Hematopoietic multipotent progenitor cell treated with erythropoietin and hydrocortisone succinate and interleukin-3 and kit ligand, for 6 days (in vitro differentiated cells): ENCODE measurements around the gene NLK.

Experiments
- DNase-seq: peaks from one replicate; pipeline ENCODE4 v3.0.0-alpha.2; 2015

NLK gene

DNA sequence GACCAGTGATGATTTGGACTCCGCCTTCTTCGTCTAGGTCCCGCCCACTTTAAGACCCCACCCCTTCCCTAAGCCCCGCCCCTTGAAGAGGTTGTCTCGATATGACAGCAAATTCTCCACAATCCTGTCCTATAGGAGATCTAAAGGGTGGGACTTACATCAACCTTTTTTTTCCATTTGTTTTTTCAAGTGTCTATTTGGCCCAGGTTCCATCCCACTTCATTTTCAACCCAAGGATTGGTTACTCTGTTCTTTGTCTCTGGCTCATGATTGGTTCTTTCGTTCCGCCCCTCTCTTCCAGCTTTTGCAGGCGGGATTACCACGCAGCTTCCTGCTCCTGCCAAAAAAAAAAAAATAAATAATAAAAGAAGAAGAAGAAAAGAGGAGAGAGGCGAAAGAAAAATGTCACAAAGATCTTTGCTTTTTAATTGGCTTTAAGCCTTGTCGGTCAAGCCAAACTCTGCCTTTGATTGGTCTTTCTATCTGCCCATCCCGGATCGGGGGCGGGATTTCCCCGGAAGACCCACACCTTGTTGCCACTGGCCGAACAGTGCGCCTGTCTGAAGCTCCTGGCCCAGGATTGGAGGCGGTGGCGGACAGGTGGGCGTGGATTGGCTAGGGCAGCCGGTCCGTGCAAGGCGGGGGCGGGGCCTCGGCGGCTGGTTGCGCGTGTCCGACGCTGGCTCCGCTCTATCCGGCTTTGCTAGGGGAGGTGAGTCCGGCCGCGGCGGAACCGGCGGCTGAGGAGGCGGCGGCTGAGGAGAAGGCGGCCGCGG, 1.2 kb upstream of the NLK start:
- peak; percentile 100 for DNase-seq

DNA sequence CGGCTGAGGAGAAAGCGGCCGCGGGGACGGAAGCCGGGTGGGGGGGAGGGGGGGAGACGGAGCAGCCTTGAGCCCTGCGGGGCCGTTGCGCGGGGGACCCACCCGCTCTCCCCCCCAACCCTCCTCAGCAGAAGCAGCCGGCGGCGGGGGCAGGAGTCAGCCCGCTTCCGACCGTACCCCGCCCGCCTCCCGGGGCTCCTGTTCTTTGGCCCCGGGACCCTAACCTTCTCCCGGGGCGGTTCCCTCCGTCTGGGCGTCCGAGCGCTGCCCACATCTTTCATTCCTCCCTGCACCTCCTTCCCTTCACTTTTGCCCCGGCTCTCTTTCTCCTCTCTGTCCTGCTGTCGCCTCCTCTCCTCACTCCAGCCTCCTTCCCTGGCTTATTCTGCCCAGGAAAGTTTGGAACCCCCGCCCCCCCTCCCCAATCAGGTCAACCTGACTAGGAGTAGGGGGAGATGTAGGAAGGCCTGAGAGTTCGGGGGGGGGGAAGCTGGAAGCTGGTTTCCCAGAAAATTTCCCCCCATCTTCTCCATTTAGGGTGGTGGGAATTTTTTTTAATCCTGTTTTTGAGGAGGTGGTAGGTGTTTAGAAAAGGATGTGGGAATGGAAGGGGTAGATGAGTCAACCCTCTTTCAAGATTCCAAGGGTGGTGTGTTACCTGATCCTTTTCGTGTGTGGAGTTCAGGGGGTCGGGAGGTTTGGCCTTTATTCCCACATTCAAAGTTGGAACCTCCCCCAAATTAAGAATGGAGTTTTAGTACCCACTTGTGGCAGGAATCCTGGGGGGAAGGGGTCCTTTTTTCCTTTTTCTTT, 427 bp upstream of the NLK start:
- no peak for DNase-seq

DNA sequence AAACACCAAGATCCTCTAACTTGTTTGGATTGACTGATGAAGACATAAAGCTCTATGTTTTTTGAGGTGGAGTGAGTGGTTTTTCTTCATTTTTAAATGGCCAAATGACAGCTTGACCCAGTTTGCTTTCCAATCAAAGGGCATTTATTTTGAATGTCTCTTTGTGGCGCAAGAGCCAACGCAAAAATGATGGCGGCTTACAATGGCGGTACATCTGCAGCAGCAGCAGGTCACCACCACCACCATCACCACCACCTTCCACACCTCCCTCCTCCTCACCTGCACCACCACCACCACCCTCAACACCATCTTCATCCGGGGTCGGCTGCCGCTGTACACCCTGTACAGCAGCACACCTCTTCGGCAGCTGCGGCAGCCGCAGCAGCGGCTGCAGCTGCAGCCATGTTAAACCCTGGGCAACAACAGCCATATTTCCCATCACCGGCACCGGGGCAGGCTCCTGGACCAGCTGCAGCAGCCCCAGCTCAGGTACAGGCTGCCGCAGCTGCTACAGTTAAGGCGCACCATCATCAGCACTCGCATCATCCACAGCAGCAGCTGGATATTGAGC, 329 bp downstream of the NLK start:
- no peak for DNase-seq

DNA sequence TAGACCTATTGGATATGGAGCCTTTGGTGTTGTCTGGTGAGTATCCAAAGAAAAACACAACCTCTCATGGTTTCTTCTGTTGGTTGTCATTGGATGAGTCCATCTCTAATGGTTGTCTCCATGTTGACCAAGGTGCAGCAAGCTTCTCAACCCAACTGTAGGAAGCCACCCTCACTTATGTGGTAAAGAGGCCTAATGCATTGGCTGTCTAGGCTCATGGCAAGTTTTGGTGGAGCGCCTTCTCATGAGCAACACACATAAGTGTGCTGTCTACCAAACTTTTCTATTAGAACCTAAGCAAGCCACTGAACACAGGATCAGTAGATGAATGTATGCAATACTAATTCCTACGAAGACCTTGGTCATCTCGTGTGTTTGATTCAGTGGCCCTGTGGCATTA, 819 bp downstream of the NLK start:
- peak; percentile 36 for DNase-seq

DNA sequence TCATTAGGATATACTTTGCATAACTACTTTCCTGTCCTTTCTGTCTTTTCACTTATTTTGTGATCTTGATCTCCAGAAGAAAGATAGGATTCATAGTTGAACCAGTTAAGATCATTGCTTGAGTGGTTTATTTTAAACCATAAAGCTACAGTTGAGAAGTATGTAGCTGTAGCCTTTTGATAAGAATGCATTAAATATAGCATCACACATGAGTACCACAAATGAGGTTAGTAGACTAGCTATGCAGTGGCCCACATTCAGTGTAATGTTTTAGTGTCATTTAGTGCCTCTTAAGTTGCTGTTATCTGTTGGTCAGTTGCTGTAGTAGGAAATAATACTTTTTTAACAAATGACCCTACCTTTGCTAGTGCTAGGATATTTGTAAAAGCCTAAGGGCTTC, 1.3 kb downstream of the NLK start:
- peak; percentile 72 for DNase-seq

DNA sequence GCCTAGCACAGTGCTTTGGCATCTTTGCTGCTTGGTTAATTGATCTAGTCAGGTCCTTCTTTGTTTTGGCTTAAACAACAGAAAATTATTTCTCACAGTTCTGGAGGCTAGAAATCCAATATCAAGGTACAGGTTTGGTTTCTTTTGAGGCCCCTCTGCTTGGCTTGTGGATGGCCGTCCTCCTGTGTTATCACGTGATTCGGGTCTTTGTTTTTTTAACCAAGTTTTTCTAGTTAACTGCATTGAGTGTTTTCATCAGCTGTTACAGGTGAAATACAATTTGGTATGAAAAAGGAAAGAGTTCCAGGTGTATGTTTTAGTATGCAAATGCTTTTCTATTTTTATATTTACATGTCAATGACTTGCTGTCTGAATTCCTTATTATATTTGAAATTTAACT, 2.8 kb downstream of the NLK start:
- DNase-seq, result no peak

DNA sequence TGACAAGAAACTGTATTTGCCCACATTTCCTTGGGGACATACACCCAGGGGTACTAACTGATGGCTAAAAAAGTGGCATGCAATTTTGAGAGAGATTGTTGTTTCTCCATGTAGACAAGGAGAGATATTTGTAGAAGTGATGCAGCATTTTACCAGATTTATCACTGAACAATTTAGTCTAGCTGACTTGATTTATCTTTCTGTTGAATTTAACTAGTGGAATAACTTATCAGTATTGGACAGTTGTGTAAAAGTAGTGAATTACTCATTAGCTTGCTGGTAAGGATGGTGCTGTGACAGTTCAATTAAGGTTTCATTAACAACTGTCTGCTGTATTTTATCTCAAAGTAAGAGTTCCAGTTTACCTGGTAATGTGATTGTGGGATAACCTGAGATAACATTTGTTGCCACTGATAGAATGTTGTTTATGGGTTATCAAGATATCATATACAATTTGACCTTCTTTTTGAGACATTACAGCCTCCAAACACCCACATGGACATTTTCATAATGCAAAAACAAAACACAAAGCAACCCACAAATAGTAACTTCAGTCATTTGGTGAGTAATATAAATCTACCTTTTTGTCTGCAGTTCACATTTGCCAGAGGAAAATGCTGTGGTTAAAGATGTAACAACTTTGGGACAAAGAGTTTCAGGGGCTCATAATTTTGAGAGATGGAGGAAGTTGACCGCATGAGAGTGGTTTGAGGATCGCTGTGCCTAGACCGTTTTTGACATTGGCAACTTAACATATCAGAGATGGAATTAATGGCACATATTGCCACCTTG, 3.8 kb downstream of the NLK start:
- DNase-seq, result peak; percentile 42

DNA sequence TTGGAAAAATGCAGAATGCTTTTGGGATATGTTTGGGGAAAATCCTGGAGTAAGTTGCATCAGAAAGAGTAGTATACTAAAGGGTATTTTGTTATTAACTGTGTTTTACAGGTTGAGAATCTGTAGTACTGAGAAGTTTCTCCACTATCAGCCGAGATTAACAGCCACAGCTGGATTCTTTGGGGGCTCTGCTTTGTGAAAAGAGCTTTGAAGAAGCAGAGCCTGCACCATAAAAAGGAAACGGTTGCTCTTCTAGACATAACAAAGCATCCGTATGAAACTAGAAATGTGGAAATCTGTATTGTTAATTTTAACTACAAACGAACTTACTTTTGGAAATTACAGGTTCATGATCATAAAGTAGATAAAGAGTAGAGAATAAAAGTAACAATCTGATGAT, 5.3 kb downstream of the NLK start:
- DNase-seq, result no peak

DNA sequence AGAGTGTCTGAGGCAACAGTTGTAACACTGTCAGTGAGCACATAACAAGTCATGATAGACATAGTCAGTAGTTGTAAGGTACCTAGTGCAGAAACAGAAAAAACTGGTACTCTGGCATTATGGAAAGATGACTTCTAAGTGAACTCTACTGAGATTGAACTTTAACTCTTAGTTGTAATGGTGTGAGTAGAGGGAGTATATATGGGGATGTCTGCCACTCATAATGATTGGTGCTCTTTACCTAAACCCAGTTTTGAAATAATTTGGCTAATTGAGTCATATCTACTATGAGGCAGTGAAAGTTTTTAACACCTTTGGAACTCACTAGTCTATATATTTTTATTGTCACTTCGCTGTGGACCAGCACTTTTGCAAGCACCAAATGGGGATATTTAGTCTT, 6.6 kb downstream of the NLK start:
- DNase-seq, result no peak

DNA sequence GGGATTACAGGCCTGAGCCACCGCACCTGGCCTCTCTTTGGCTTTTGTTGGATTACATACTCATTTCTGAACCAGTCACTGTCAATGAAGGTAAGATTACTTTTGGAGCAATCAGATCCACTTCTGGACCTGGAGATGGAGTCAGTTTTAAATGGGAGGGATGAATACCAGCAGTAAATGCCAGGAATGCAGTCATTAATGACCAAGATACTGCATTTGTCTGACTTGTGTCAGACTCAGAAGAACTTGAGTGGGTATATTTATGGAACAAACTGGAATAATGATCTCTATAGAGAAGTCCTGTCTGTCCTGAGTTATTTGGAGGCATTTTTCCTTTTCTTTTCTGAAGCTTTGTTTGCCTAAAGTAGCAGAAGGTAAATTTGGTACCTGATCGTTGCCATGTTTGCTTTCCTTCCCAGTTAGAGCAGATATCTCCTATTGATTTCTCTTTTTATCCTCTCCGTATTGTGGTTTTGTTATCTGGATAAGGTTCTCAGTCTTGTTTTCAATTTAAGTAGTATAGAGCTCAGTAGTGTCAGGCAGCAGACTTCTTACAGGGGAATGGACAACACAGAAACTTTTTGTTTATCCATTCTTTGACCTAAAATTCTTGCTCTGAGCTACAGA, 10.7 kb downstream of the NLK start:
- no peak for DNase-seq

DNA sequence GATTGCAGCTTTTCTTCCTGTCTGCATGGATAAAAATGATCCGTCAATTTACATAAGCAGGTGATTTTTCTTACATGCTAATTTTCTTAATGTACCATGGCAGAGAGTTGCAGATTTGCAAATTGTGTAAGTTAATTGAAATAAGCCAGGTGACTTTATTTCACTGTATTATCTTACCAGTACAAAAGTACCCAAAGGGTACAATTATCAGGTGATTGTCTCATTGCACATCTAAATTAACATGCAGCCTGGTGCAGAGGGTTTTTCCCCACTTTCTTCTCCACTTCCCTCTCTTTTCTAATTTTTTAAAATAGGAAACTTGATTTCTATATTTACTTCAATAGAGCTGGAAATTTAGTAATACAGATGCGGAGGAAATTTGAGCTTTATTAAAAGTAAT, 11.2 kb downstream of the NLK start:
- DNase-seq, result no peak

DNA sequence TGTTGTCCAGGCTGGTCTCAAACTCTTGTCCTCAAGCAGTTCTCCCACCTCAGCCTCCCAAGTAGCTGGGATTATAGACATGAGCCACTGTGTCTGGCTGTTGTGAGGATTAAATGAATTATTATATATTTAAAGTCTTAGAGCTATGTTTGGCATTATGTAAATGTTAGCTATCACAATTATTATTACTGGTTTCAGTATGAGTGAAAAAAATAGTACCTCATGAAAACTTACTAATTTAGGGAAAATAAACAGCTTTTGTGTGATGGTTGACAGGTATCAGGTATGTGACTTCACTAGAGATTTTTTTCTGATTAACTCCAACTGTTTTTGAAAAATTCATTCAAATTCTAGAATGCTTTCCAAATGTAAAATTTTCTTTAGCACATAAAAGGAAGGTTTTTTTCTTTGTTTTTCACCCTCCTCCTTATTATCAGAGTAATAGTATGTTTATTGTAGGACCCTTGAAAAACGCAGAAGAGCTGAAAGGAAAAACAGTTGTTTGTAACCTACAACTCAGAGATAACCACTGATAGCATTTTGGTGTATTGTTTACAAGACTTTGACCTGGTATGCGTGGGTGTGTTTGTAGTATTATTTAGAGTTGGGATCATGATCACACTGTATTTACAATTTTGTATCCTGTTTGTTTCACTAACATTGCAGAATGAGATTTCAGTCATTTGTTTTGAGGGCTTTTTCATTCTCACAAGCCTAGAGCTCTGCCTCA, 13.2 kb downstream of the NLK start:
- no peak for DNase-seq

DNA sequence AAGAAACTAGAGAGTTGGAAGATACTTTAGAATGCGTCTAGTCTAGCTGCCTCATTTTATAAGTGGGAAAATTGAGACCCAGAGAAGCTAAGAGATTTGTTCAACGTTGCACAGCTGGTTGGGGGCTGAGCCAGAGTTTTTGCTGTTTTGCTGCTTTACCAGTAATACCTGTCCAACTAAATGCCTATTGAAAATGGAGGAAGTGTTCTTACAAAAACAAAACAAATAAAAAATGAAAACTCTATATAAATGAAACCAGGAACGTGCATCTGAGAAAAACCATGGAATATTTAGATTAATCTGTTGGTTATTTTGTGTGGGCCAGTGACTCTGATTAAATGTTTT, 13.8 kb downstream of the NLK start:
- DNase-seq, result no peak

DNA sequence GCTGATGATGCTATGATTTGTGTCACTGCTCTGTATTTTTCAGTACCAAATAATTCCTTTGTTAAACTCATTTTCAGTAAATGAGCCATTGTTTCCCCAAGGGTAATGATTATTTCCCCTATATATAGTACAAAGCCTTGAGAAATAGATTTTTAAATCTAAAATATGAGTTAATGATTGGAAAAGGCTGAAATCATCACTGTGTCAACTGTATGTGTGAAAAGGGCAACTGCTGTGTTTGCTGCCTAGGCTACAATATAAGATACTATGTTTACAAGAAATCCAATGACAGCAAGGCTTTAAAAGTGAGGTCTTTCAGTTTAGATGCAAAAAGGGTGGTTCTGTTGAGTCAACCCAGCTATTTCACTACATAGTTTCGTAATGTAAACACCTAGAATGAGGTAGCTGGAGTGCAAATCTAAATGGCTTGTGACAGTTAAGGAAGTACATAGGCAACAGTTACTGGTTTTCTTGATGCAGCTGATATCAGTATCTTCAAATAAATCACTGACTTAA, 15.3 kb downstream of the NLK start:
- peak; percentile 49 for DNase-seq

DNA sequence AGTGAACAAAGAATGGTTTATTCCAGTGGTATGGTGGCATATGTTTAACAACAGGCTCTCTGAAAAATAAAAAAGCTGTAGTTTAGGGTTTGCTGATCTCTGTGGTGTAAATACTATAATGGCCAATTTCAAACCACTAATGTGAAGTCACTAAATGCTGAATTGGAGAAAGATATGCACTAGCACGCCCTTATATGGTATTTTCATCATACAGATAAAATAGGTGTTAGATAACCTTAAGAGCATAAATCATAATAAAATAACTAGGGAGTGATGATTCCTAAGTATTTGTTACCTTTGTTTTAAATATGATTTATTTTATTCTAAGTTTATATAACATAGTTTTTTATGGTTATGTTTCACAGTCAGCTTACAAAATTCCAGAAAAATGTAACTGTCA, 17.2 kb downstream of the NLK start:
- DNase-seq, result no peak

DNA sequence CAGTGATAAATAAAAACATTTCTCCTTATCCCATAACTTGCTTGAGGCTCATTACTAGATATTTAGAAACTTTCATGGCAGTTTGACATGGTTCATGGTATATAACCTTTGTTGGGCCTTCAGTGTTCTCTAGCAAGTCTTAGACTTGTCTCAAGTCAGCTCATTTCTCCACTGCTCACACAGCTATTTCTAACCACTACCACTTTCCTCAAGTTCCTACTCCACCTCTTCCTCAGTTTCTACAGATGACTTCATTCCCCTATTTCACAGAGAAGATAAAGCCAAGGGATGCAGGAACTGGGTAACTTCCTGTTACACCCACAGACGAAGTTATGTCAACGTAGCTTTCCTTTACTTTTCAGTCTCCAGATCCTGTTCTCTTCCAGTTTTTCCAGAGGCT, 23.2 kb downstream of the NLK start:
- DNase-seq, result no peak

DNA sequence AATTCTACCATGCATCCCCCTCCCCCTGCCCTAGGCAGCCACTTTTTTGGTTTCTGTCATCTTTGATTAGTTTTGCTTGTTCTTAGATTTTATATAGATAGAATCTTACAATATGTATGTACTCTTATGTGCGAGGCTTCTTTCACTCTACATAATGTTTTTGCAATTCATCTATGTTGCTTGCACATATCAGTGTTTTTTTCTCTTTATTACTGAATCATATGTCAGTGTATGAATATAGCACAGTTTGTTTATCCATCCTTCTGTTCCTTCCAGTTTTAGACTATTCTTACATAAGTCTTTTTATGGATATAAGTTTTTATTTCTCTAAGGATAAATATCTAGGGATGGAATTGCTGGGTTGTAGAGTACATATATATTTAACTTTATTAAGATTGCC, 26.6 kb downstream of the NLK start:
- no peak for DNase-seq

DNA sequence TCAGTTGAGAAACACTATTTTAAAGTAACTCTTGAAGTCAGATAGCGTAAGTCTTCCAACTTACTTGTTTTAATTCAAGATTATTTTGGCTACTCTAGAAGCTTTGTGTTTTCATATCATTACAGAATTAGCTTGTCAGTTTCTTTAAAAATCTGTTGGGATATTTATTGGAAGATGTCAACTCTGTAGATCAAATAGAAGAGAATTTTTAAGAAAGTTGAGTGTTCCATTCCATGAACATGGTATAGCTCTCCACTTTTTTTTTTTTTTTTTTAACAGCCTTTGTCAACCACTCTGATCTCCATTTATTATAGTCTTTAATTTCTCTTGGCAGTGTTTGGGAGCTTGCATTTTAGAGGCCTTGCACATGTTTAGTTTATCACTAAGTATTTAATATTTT, 28.7 kb downstream of the NLK start:
- no peak for DNase-seq

DNA sequence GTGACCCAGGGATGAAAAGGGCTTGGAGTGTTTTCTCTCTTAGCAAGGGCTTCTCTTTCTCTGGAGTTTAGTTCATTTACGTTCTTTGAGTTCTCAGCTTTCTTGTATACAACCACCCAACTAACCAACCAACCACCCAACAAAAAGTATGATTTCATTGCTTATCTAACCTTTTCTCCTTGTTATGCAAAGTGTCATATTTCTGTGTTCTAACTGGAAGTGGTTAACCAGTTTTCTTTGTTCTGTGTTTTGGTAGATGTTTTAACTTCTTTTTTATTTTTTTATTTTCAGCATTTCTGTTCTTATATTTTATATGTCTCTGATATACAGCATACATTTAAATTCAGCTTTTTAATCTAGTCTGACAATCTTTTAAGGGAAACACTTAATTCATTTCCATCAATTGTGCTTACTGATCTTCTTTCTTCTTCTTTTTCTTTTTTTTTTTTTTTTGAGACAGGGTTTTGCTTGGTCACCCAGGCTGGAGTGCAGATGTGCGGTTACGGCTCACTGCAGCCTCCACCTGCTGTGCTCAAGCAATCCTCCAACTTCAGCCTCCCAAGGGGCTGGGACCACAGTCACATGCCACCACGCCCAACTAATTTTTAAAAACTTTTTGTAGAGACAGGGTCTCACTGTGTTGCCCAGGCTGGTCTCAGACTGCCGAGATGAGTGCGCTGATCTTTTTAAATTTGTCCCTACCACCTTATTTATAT, 29.6 kb downstream of the NLK start:
- DNase-seq, result no peak

DNA sequence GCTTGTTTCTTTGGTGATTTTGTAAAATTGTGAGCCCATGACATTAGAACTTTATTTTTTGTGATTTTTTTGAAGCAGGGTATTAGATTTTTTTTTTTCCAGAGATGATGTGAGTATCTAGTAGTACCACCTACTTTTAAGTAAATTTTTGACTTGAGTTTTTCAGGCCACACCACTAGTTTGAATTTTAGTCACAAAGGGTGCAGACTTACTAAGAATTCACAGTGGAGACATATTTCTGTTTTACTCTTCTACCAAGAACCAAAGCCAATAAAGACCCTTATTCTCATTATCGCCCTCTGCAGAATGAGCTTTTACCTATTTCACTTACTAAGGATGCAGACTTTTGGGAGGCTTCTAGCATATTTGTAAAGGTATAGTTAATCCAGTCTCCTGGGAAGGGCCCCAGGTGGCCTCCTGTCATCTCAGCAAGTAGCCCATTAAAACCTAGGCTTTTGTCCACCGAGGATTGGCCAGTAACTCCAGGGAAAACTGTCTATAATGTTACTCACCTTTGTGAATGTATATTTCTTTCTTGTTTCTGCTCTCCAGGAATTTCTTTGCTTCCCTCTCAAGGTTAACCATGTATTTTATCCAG, 30.6 kb downstream of the NLK start:
- DNase-seq, result no peak

DNA sequence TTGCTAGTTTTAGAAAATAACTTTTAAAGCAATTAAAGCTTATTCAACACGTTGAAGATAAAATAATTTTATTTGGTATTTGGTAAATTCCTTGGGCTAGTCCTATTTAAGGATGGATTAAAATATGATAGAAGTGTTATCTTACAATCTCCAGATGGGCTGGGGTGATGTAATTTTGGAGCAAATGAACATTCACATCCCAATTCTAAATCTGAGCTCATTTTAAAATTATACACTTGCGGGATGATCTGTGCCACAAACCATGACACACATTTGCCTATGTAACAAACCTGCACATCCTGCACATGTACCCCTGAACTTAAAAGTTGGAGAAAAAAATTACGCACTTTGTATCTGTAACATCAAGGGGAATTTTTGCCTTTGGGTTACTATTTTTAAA, 31.5 kb downstream of the NLK start:
- no peak for DNase-seq
